Left kidney (tissue), 2 donors: Measurements from ENCODE around the gene CR1. TPM values are rescaled to one million over a fixed set of nuclear protein-coding genes. Genes with fewer than 3 reads are reported as not detected.
"Not testable (repeated sequence)": the region's sequence is repeated elsewhere in the genome, so short reads cannot be mapped to it uniquely, and the experiment has no call there.

Source experiments
- DNase-seq: peaks from one replicate; pipeline ENCODE4 v3.0.0-alpha.2; 2013
- polyA plus RNA-seq: library from polyadenylated mRNA; unstranded; fragments of 120-200 nt; gene quantifications from one replicate; pipeline ENCODE4 v1.2.1, GENCODE V29; 2013; ENCODE audit not compliant: insufficient read length

Gene CR1
- polyA plus RNA-seq, 1 donor, result 18.6 TPM

DNA sequence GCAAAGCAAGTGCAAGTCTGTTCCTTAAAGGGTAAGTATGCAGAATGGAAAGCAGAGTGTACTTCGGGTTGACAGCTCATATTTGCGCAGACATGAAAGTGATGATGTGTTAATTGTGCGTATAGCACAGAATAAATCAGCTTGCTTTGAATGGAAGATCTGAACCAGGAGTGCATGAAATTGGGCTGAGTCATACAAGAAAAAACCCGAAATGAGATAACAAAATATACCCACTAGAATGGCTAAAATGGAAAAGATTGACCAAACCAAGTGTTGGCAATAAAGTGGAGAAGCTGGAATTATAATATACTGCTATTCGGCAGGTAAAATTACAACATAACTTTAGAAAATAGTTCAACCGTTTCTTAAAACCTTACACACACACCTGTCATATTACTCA lies 177.4 kb downstream of the CR1 start:
- DNase-seq, result no peak

DNA sequence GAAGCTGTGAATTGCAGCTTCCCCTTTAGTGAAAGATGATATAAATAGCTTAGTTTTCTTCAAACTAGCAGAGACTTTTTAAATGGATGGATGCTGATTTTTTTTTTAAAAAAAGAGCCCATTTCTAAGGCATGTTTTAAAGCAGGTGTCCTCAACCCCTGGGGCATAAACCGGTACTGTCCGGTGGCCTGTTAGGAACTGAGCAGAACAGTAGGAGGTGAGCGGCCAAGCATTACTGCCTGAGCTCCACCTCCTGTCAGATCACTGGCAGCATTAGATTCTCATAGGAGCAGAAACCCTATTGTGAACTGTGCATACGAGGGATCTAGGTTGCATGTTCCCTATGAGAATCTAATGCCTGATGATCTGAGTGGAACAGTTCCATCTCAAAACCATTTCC lies 180.2 kb downstream of the CR1 start:
- DNase-seq, result no peak

DNA sequence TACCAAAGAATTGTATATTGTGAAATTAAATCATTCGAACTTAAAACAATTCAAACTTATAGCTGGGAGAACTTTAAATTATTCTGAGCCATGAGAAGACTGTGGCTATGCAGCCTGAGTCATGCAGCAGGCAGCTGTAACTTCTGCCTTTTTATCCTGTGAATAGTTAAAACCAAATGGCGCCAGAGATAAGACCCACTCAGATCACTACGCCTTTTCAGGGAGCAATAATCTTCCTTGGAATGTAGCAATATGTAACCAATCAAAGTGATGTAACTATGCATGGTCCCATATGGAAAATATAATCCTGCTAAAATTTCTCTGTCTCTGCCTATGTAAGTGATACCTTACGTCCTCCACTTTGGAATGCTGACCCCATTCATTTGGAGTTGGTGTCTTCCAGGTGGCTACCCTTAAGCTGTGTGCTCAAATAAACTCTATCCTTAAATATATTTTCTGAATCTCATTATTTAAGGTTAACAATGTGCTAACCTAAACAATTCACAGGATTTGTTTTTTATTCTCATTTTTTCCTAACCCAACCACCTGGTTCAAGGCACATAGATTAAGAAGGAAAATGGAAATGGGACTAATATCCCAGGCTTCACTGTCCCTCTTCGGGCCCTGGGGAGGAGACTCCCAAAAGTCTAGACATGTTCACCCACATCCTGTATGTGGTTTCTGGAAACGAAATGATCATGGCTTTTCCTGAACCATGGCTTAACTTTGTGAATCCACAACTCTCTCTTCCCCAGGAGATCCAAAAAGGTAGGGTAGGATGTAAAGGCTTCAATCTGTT lies 184.8 kb downstream of the CR1 start:
- not testable (repeated sequence) for DNase-seq

DNA sequence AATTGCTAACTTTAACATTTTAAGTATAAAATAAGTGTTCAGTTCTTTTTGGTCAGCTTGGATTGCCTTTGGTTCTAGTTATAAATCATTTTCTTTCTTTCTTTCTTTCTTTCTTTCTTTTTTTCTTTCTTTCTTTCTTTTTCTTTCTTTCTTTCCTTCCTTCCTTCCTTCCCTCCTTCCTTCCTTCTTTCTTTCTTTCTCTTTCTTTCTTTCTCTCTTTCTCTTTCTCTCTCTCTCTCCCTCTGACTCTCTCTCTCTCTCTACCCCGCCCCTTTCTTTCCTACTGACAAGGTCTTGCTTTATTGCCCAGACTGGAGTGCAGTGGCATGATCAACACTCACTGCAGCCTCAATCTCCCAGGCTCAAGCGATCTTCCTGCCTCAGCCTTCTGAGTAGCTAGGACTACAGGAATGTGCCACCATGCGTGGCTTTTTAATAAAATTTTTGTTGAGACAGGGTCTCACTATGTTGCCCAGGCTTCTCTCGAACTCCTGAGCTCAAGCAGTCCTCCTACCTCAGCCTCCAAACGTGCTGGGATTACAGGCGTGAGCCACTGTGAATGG lies 187.0 kb downstream of the CR1 start:
- not testable (repeated sequence) for DNase-seq

DNA sequence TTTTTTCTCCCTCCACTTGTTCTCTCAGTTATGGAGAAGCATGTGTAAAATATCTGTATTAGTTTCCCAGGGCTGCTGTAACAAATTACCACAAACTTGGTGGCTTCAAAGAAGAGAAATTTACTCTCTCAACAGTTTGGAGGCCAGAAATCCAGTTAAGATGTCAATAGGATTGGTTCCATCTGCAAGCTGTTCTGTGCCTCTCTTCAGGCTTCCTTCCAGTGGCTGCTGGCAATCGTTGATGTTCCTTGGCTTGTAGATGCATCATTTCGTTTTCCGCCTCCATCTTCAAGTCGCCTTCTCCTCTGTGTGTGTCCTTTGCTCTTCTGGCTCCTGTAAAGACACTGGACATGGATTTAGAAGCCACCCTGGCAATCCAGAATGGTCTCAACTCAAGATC lies 194.6 kb downstream of the CR1 start:
- not testable (repeated sequence) for DNase-seq

DNA sequence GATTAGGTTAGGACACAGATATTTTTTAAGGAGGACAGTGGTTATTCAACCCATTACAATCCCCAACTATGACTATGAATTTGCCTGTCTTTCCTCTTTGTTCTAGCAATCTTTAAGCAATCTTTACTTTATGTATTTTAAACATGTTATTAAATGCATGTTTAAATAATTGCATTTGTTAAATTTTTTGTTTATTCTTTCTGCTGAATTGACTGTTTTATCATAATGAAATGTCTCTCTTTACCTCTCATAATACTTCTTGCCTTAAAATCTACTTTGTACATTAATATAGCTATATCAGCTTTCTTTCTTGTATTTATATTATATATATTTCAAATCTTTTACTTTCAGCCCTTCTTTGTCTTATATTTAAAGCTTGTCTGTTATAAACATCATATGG lies 195.1 kb downstream of the CR1 start:
- DNase-seq, result no peak

Other genes starting within 250 kb of the CR1 start
- 50.5 TPM for gene CD55, start 174.5 kb upstream of the CR1 start, polyA plus RNA-seq
- 1.1 TPM for gene CR2, start 41.8 kb upstream of the CR1 start, polyA plus RNA-seq
- gene CR1L, start 149.0 kb downstream of the CR1 start, polyA plus RNA-seq, result 1.2 TPM